HG03097 (cell line): Measurements from ENCODE around the gene CORO2A.
"Not testable (repeated sequence)": the region's sequence is repeated elsewhere in the genome, so short reads cannot be mapped to it uniquely, and the experiment has no call there.

ENCODE experiments used
- ATAC-seq: cut with Tn5 transposase; IDR thresholded peaks from one replicate; pipeline ENCODE4 v1.9.1; 2021; ENCODE audit not compliant: unreplicated experiment, low FRiP score

CORO2A gene

GRCh38 chr9:98087420-98088354 is 104.8 kb downstream of the CORO2A start:
- no peak for ATAC-seq

GRCh38 chr9:98086461-98086860 is 106.0 kb downstream of the CORO2A start:
- no peak for ATAC-seq

- ATAC-seq = no peak
These were observed 106.5 kb downstream of the CORO2A start for GRCh38 chr9:98085944-98086343.

GRCh38 chr9:98085058-98085457 is 107.4 kb downstream of the CORO2A start:
- ATAC-seq = no peak

- no peak for ATAC-seq
These were observed 108.0 kb downstream of the CORO2A start for GRCh38 chr9:98084396-98084795.

GRCh38 chr9:98083566-98084183 is 108.8 kb downstream of the CORO2A start:
- ATAC-seq = no peak

GRCh38 chr9:98083061-98083501 is 109.4 kb downstream of the CORO2A start:
- ATAC-seq = no peak

GRCh38 chr9:98081477-98082219 is 110.8 kb downstream of the CORO2A start:
- no peak for ATAC-seq

- no peak for ATAC-seq
These were observed 111.7 kb downstream of the CORO2A start for GRCh38 chr9:98080780-98081179.

GRCh38 chr9:98080326-98080725 is 112.1 kb downstream of the CORO2A start:
- ATAC-seq = no peak

GRCh38 chr9:98078895-98079294 is 113.5 kb downstream of the CORO2A start:
- ATAC-seq = no peak

GRCh38 chr9:98076514-98076890 is 115.9 kb downstream of the CORO2A start:
- not testable (repeated sequence) for ATAC-seq

- no peak for ATAC-seq
These were observed 117.1 kb downstream of the CORO2A start for GRCh38 chr9:98075332-98075805.

GRCh38 chr9:98074115-98074990 is 118.1 kb downstream of the CORO2A start:
- no peak for ATAC-seq

- ATAC-seq = no peak
These were observed 120.7 kb downstream of the CORO2A start for GRCh38 chr9:98071737-98072136.
